ENCODE data around the gene C2orf72.

Gene C2orf72

DNA sequence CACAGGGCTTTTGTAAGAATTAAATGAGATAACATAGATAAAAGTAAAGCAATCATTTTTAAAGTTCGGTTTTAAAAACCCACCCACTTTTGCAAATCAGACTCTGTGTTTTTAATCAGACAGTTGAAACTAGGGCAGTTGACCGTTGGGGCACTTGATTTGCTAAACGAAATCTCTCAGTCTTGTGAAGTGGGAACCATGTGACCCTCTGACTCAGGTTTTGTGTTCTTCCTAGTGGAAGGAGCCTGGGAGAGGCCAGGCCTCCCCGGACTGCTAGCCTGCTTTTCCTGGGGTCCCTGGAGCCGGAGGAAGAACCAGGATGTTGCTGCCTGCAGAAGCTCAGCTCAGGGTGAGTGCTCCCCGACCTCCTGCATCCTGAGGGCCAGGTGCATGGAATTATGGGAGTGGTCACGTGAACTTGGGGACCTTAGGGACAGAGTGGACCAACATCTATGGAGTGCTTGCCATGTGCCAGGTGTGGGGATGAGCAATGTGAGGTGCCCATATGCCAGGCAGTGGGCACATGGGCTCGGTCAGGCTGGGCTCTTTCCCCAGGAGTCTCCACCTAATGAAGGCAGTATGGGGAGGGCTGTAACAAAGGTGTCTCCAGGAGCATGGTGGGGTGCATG, 3.9 kb downstream of the C2orf72 start:
- in situ Hi-C loops (cut with MboI; ENCODE audit: low sequenced_read_pairs): no loop called here

DNA sequence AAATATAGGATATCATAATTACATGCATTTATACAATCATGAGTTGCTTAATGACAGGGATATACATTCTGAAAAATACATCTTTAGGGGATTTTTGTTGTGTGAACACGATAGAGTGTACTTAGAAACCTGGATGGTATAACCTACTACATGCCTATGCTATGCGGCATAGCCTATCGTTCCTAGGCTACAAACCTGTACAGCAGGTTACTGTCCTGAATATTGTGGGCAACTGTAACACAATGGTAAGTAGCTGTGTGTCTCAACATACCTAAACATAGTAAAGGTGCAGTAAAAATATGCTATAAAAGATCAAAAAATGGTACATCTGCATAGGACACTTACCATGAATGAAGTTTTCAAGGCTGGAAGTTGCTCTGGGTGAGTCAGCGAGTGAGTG, 6.5 kb downstream of the C2orf72 start:
- in situ Hi-C loops (cut with MboI; ENCODE audit: low sequenced_read_pairs): no loop called here

DNA sequence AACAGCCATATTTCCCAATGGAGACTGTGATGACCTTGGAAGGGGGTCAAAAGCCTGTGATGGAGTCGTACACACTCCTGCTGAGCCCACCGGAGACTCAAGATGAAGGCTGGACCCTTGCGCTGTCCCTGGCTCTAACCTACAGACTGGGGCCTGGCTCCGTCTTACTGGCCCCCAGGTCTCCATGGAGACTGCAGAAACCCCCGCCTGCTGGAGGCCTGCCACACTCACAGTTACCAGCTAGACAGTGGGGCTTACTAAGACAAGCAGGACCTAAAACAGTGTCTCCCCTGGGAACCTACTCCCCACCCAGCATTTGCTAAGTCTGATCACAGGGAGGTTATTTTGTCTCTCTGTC, 9.6 kb downstream of the C2orf72 start:
- in situ Hi-C loops (cut with MboI; ENCODE audit: low sequenced_read_pairs): no loop called here

DNA sequence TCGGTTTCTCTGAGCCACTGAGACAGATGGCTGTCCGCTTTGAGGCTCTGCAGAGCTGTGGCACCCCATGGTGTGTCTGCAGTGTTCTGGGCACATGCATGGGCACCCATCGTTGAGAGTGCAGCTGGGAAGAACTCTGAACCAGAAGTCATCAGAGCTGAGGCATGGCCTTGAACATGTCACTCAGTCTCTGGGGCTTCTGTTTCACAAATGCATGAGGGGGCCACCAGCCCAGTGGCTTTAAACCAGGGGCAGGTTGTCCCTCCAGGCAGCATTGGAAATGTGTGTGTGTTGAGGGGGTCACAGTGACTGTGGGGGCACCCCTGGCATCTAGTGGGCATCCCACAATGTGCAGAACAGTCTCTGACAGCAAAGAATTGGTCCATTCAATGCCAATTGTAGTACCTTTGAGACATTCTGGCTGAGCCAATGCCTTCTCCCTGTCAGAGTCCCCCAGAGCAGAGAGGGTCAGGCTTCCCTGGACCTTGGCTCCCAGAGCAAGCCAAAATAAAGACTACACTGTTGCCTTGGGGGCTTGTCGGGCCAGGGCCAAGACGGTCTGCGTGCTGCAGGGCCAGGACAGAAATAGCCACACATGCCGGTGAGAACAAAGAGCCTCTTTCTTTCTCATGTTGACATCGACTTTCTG, 10.1 kb downstream of the C2orf72 start:
- in situ Hi-C loops (cut with MboI; ENCODE audit: low sequenced_read_pairs): no loop called here

DNA sequence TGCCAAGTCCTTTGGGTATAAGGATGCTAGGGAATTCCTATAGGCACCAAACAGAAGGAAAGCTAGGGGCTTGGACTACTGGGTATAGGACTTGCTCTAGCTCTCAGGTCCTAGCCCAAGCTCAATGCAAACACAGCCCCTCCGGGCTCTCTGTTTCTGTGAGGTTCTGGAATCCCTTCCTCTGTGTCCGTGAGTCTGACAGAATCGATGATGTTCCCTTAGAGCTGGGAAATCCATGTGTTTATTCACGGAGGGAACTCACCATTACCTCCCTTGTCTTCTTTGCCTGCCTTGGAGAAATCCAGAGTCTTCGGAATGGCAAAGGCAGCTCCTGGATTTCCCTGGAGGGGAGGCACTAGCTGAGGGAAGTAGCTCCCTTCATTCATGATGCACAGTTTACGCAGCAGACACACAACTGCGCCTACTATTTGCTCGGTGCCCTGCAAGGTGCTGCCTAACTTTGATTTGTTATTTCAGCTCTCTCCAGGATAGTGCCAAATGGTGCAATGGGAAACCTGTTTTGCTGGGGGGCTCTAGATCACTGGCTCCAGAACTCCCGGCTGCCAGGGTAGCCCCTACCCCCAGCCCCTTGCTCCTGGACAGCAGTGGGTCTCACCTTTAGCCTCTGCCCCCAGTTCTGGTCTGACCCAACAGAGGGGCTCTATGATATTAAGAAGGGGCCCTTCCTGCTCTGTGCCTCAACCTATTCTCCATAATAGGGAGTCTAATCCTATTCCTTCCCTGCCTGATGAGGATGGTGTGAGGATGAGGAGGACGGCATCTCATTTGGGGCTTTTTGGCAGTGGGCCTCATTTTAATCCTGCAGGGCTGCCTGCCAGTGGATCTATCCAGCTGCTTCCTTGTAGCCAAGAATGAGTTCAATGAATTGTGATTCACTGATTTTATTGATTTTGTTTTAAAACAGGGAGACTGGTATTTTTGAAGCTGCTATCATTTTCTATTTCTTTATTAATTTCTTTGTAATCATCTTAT, 10.9 kb downstream of the C2orf72 start:
- in situ Hi-C loops (cut with MboI; ENCODE audit: low sequenced_read_pairs): no loop called here

DNA sequence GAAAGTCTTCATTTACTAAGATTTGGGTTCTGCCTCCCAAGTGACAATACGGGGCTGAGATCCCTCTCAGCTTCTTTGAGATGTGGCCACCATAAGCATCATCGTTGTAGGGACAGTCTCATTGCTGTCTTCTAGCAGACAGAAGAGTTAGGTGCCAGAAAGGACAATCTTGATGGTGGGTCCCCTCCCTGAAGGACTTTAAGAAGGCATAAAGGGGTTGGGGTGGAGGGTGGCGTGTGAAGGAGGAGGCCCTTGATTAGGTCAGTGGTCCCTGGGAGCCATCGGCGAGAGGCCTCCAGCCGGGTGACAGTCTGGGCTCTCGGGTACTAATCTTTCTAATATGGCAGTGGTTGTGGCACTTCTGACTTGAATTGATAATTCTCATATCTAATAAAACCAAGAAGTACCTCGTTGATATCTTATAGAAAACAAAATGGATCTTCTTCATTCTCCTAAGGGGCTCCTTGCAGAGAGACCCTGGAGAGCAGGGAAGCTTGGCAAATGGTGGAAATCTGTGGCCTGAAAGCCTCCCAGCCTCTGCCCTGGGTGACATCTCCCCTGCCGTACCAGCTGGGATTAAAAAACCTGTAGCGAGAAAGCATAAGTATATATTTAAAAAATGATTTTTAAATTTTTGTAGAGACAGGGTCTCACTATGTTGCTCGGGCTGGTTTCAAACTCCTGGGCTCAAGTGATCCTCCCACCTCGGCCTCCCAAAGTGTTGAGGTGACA, 12.1 kb downstream of the C2orf72 start:
- in situ Hi-C loops (cut with MboI; ENCODE audit: low sequenced_read_pairs): no loop called here

DNA sequence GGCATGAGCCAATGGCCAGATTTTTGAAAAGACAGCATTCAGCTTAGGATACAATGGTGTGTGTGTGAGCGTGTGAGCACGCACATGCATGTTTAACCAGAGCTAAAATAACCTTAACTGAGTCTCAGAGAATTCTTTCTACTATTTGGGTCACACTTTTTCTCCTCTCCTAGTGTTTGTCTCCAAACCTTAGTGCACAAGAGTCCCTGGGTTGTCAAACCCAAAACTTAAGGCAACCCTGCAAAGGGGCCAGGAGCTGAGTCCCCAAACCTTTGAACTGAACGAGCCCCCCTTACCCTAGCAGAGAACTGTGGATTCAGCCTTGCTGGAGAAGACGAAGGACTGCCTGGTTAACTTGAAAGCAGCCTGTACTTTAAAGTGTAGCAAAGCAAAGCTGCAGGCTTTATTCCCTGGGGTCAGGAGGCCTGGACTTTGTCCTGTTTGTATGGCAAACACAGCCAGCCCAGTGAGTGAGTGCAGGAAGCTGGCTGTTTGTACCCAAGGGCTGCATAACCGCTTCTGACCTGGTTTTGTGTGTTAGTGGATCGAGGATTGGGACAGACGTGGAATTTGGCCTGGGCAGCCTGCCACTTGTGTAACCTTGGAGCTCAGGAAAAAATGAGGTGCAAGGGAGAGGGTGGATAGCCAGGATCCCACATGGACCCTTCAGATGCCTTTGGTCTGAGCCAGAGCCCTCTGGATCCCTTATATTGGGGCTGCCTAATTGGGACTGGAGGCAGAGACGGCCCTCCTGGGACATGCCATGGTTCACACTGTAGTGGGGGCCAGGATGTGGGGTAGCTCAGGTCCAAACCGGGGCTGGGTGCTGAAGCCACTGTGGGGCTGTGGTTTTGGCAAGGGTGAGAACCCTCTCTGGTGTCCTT, 12.9 kb downstream of the C2orf72 start:
- in situ Hi-C loops (cut with MboI; ENCODE audit: low sequenced_read_pairs): no loop called here

DNA sequence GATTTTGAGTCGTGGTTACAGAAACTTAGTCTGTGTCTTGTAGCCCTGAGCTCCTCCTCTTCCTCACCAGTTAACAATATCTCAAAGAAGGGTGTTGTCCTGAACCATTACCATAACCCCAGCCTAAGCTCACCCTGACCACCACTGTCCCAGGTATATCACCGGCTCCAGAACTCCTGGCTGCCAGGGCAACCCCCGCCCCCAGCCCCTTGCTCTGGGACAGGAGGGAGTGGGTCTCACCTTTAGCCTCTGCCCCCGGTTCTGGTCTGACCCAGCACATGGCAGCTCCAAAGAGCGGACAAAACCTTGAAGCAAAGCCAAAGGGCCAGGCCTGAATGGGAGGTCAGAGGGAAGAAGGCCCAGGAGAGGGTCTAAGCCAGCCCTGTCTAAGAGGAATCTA, 13.8 kb downstream of the C2orf72 start:
- in situ Hi-C loops (cut with MboI; ENCODE audit: low sequenced_read_pairs): no loop called here

DNA sequence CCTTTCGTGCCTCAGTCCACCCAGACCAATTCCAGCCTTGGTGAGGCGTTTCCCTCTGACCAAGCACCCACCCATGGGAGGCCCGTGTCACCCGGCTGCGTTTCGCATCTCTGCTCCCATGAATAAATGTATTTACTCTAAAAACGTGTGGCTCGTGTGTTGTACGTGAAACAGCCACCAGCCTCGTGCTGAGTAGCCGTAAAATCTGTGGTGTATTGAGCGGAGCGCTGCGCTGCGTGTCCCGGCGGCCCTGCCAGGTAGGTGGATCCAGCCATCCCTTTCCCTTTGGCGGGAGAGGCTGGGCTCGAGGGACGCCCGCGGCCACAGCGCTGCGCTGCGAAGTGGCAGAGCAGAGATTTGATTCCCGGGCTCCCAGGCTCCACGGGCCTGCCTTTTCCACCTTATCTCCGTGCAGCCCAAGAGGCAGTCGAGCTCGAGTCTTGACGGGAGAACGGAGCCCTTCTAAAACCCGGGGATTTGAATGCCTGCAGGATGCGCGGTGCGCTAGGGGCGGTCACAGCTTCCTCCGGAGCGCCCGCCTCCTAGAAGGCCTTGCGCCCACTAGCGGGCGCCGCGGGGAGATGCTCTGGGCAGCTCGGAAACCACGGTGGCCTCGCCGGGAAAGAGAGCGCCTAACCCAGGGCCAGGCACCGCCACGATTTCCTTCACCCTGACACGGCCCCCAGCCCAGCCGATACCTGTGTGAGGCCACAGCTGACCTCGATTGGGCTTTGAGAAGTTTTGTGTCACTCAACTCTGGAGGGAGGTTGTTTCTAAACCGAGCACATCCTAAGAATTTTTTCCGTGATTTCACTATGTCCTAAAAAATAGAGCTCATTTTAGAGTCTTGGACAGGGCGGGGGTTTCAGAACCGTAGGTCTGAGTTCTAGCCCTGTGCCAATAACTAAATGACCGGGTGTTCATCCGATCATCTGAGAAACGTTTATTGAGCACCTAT, 15.4 kb downstream of the C2orf72 start:
- in situ Hi-C loops (cut with MboI; ENCODE audit: low sequenced_read_pairs): no loop called here

DNA sequence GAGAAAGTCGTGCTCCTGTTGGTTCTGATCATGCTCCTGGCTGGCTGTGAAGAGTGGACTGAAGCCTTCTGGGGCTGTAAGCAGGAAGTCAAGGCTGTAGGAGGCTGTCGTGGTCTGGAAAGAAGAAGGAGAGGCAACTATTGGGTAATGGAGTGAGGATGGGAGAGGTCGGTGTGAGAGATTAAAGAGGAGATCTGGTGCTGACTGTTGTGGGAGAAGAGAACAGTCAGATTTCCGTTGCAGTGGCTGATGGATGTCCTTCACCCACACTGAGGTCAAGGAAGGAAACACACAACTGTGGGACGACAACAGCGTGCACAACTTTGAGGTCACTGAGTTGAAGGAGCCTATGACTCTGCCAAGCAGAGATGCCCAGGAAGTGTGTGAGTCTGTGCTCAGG, 16.5 kb downstream of the C2orf72 start:
- in situ Hi-C loops (cut with MboI; ENCODE audit: low sequenced_read_pairs): no loop called here

DNA sequence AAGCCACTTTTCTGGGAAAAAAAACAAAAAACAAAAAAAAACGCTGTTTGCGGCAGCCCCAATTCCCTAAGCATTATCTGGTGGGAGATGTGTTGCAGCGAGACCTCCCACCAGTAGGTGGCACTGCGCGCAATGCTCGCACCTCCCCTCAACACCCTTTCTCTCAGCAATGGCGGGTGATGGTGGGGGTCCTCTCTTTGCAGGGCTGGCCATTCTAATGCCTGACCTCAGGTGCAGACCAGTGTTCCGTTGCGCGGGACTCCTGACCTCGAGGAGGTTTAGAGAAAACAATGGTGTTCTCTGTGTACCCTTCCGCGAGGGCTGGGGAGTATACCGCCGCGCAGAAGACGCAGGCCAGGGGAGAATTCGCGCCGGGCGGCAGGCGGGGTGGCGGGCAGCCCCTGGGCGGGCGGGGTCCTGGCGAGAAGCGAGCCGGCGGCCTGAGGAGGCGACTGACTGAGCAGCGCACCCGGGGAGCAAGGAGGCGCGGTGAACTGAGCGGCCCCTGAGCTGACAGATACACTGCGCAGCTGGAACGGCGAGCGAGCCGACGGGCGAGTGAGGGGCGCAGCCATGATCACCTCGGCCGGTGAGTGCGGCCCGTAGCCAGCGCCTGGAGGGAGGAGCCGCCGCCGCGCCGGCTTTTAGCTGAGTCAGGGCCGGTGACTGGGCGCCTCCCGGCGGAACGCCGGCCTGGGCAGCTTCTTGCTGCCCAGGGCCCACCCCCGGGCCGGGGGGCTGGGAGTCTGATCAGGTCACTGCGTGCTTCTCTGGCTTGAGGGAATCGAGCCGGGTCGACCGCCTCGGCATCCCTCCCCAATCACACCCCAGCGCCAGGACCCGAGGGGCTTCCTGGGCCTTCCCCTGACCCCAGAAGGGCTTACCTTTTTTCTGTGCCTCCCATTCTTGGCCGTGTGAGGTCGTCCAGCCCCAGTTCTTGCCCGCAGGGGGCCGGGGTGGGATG, 19.4 kb downstream of the C2orf72 start, which contains the start of gene PSMD1:
PSMD1 (plus strand) TSS at position 415 of the 964 bp plus-strand sequence; CDS start at position 574, 159 bp downstream.
- in situ Hi-C loops (cut with MboI; ENCODE audit: low sequenced_read_pairs): no loop called here

DNA sequence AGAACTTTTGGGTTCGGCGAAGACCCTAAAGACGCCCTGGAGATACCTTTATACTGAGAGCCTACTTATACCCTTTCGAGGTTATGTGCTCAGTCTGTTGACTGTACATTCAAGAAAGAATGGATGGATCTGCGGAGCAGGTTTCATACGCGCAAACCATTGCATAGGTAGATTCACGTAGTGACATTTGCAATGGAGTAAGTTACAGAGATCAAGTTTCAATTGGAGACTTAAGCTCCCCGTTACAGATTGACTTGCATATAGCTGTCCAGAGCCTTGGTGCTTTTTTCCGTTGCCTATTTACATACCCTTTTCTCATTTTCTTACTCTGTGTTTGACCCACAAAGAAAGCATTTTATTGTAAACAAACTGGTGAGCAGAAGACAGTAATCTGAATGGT, 20.3 kb downstream of the C2orf72 start:
- in situ Hi-C loops (cut with MboI; ENCODE audit: low sequenced_read_pairs): no loop called here

DNA sequence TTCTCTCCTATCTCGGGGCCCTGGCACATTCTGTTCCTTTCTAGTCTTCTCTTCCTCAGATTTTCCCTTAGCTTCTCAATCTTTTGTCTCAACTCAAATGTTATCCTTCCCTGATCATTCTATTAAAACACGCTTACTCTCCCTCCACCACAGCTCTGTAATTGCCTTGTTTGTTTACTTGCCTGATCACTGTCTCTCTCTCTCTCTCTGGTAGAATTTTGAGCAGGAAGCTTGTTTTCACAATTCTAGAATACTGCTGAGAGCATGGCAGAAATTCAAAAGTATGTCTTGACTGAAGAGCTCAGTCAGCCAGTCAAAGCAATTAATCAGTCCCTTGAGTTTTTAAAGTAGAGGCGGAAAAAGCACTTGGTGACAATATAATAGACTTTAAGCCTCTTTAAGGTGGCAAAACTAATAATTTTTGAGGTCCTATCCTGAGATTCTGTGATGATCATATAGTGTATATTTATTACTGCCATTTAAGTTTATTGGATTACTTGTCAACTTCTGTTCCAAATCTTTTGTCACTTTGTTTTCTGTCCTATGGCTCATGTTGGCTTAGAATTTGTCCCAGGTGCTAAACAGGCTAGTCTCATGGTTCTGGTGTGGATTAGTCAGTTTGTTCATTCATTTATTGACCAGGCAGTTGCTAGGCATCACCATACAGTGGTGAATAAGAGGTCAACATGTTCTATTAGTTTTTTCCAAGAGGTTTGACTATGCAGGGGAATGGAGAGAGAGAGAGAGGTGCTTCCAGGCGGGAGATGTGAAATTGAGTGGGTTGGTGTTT, 21.6 kb downstream of the C2orf72 start:
- in situ Hi-C loops (cut with MboI; ENCODE audit: low sequenced_read_pairs): no loop called here

DNA sequence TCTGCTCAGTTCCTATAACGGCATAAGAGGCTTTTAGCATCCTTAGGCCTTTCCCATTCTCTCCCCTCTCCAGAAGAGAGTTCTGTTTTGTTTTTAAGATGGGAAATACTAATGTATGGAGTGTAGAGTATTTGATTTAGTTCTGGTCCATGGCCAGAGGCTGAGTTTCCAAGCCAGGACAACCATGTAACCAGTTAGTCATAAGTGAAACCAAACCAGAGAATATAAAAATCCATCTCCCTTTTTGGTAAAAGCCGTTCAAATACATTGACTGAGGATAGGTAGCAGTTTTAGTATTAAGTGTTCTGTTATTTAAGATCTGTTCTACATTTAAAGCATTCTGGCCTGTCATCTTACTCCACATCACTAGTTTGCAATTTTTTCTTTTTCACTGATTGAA, 22.4 kb downstream of the C2orf72 start:
- in situ Hi-C loops (cut with MboI; ENCODE audit: low sequenced_read_pairs): no loop called here

DNA sequence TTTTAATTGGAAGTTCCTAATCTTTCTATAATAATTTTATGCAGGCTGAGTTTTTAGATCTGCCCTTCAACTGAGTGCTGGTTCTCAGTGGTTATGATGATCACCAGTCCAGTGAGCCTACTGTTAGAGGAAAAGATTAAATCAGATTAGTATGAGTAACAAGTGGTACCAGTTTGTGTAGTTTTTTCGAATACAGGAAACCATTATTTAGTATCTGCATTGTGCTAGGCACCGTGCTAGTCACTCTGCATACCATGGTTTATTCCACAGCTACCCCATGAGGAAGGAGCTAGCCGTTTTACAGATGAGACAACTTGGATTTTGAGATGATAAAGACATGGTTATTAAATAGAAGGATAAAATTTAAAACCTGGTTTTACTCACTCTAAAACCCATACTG, 25.5 kb downstream of the C2orf72 start:
- in situ Hi-C loops (cut with MboI; ENCODE audit: low sequenced_read_pairs): no loop called here

DNA sequence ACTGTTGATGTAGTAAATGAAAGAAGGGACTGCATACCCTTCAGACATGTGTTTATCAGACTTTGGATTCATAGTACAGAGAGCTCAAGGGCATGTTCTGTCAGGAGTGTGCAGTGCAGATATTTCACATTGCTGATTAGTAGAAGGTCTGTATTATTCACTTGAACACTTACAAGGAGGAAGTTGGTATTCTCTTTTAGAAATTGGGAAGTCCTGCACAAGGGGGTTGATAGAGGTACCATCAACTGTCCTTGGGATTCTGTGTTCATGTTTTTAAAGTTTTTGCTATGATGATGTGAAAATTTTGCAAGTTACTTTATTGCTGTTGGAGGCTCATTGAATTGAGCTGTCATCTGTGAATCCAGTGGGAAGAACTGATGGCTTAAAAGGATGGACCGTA, 26.0 kb downstream of the C2orf72 start:
- in situ Hi-C loops (cut with MboI; ENCODE audit: low sequenced_read_pairs): no loop called here

DNA sequence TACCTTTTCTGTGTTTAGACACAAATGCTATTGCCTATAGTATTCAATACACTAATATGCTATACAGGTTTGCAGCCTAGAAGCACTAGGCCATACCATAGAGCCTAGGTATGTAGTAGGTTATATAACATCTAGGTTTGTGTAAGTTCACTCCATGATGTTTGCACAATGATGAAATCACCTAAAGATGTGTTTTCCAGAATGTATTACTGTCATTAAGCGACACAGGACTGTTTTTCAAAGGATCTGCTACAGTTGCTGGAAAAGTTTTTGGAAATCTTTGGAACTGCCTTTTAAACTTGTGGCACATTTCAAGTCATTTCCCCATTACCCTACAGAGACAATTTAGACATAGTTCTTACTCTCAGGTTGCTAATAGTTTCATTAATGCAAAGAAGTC, 28.6 kb downstream of the C2orf72 start:
- in situ Hi-C loops (cut with MboI; ENCODE audit: low sequenced_read_pairs): no loop called here

Data from hTERT RPE-1 (cell line).